MM.1S (cell line): ENCODE measurements around the gene ISG20.

Experiments used
- DNase-seq: peaks from one replicate; pipeline ENCODE4 v3.0.0-alpha.2; 2015
- H2AFZ ChIP-seq: fragments of 300-600 bp; sonication (generic); 2 replicates; pipeline ENCODE4 v1.6.0; 2016; ENCODE audit warnings: antibody characterized with exemption, low read length
- H3F3A ChIP-seq: fragments of 300-600 bp; sonication (generic); 2 replicates; pipeline ENCODE4 v1.6.1; 2016; ENCODE audit warnings: mild to moderate bottlenecking, antibody characterized with exemption, low read length, moderate library complexity, mixed read lengths; ENCODE audit not compliant: insufficient read depth
- H3K27ac ChIP-seq: fragments of 300-600 bp; sonication (generic); 2 replicates; pipeline ENCODE4 v1.5.1; 2016; ENCODE audit warnings: mild to moderate bottlenecking, low read length
- H3K27me3 ChIP-seq: fragments of 300-600 bp; sonication (generic); replicated peaks from 2 replicates; pipeline ENCODE4 v1.6.0; 2016; ENCODE audit warnings: low read length; ENCODE audit not compliant: insufficient read depth
- H3K36me3 ChIP-seq: fragments of 300-600 bp; sonication (generic); replicated peaks from 2 replicates; pipeline ENCODE4 v1.6.1; 2016; ENCODE audit warnings: mild to moderate bottlenecking, low read length, mixed read lengths; ENCODE audit not compliant: insufficient read depth
- H3K4me1 ChIP-seq: fragments of 300-600 bp; sonication (generic); 2 replicates; pipeline ENCODE4 v1.6.1; 2016; ENCODE audit warnings: low read length, mixed read lengths
- H3K4me2 ChIP-seq: fragments of 300-600 bp; sonication (generic); 2 replicates; pipeline ENCODE4 v1.6.0; 2016; ENCODE audit warnings: low read depth, low read length
- H3K4me3 ChIP-seq: fragments of 300-600 bp; sonication (generic); 2 replicates; pipeline ENCODE4 v1.5.1; 2016; ENCODE audit warnings: low read length, mixed read lengths
- H3K79me2 ChIP-seq: fragments of 300-600 bp; sonication (generic); 2 replicates; pipeline ENCODE4 v1.6.1; 2016; ENCODE audit warnings: mixed run types, low read length, mixed read lengths
- H3K9ac ChIP-seq: fragments of 300-600 bp; sonication (generic); 2 replicates; pipeline ENCODE4 v1.6.1; 2016; ENCODE audit warnings: low read length, mixed read lengths
- H3K9me2 ChIP-seq: fragments of 300-600 bp; sonication (generic); replicated peaks from 2 replicates; pipeline ENCODE4 v1.6.1; 2016; ENCODE audit warnings: mild to moderate bottlenecking, low read length, mixed read lengths; ENCODE audit not compliant: insufficient read depth
- H3K9me3 ChIP-seq: fragments of 300-600 bp; sonication (generic); replicated peaks from 2 replicates; pipeline ENCODE4 v1.6.1; 2016; ENCODE audit warnings: mild to moderate bottlenecking, low read length, mixed read lengths; ENCODE audit not compliant: insufficient read depth
- H4K20me1 ChIP-seq: fragments of 300-600 bp; sonication (generic); 2 replicates; pipeline ENCODE4 v1.6.1; 2016; ENCODE audit warnings: mild to moderate bottlenecking, low read length, moderate library complexity, mixed read lengths; ENCODE audit not compliant: insufficient read depth
- EZH2 ChIP-seq: fragments of 300-600 bp; sonication (generic); optimal IDR thresholded peaks from 2 replicates; pipeline ENCODE3; 2017; ENCODE audit warnings: low read depth, mild to moderate bottlenecking, antibody characterized with exemption, low read length, mixed read lengths
- EZH2phosphoT487 ChIP-seq: fragments of 300-600 bp; sonication (generic); IDR thresholded peaks from 2 replicates; pipeline ENCODE4 v1.6.1; 2018; ENCODE audit warnings: antibody characterized with exemption, low read length
- TF ChIP-seq, protein P1 (sequence below): fragments of 300-600 bp; sonication (generic); IDR thresholded peaks from 2 replicates; pipeline ENCODE4 v1.5.1; 2016; ENCODE audit warnings: antibody characterized with exemption, low read length, mixed read lengths

Gene ISG20

DNA sequence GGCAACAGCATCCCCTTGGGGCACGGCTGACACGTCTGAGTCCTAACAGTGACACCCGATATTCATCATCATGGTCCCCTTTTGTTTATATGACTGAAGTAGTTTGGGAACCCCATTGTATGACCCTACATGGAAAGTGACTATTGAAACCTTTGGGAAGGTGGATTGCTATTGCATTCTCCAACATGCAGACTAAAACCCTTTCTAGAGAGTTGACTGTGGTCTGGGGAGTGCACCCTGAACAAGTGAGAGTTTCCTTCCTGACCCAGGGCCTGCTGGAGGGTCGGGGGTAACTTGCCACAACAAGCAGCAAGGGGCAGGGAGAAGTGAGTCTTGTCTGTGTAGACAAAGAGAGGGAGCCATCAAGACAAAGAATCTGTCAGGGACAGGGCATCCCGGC, 54.4 kb downstream of the ISG20 start:
- H3K9me2 ChIP-seq: no peaks in the 10 kb centered on the region
- H3K27me3 ChIP-seq: no peaks in the 10 kb centered on the region
- H4K20me1 ChIP-seq: no peaks in the 10 kb centered on the region
- no peaks in the 10 kb centered on the region for H3K4me1 ChIP-seq
- H3K27ac ChIP-seq: no peak overlapping the region
- no peaks in the 10 kb centered on the region for H3K36me3 ChIP-seq
- TF ChIP-seq, protein P1, sequence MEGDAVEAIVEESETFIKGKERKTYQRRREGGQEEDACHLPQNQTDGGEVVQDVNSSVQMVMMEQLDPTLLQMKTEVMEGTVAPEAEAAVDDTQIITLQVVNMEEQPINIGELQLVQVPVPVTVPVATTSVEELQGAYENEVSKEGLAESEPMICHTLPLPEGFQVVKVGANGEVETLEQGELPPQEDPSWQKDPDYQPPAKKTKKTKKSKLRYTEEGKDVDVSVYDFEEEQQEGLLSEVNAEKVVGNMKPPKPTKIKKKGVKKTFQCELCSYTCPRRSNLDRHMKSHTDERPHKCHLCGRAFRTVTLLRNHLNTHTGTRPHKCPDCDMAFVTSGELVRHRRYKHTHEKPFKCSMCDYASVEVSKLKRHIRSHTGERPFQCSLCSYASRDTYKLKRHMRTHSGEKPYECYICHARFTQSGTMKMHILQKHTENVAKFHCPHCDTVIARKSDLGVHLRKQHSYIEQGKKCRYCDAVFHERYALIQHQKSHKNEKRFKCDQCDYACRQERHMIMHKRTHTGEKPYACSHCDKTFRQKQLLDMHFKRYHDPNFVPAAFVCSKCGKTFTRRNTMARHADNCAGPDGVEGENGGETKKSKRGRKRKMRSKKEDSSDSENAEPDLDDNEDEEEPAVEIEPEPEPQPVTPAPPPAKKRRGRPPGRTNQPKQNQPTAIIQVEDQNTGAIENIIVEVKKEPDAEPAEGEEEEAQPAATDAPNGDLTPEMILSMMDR: no peak
- no peak for TF ChIP-seq EZH2phosphoT487
- no peak for TF ChIP-seq EZH2
- no peak for DNase-seq
- no peaks in the 10 kb centered on the region for H3F3A ChIP-seq
- no peak overlapping the region for H3K4me3 ChIP-seq
- H3K4me2 ChIP-seq: no peak overlapping the region
- no peaks in the 10 kb centered on the region for H3K79me2 ChIP-seq
- no peaks in the 10 kb centered on the region for H3K9me3 ChIP-seq
- no peak overlapping the region for H3K9ac ChIP-seq
- no peak overlapping the region for H2AFZ ChIP-seq

- Histone ChIP-seq H3K27me3 (no peaks in the 10 kb centered on the region), H3K9me2 (no peaks in the 10 kb centered on the region), H3K4me3 (no peak overlapping the region), H3K27ac (no peak overlapping the region), H3K79me2 (no peaks in the 10 kb centered on the region), H2AFZ (no peak overlapping the region), H3K4me1 (no peaks in the 10 kb centered on the region), H3K9ac (no peak overlapping the region), H3K4me2 (no peak overlapping the region), H3F3A (no peaks in the 10 kb centered on the region), H3K9me3 (no peaks in the 10 kb centered on the region), H3K36me3 (no peaks in the 10 kb centered on the region), H4K20me1 (no peaks in the 10 kb centered on the region)
- DNase-seq: no peak
- TF ChIP-seq EZH2phosphoT487: no peak
- no peak for TF ChIP-seq EZH2
- TF ChIP-seq, protein P1: no peak
Observed at GRCh38 chr15:88695101-88695500, 56.3 kb downstream of the ISG20 start.

GRCh38 chr15:88695691-88696251, 57.0 kb downstream of the ISG20 start:
- Histone ChIP-seq H3K4me3 (no peak overlapping the region), H3K9me2 (no peaks in the 10 kb centered on the region), H3K27me3 (no peaks in the 10 kb centered on the region), H3F3A (no peaks in the 10 kb centered on the region), H4K20me1 (no peaks in the 10 kb centered on the region), H2AFZ (no peak overlapping the region), H3K27ac (no peak overlapping the region), H3K9ac (no peak overlapping the region), H3K79me2 (no peaks in the 10 kb centered on the region), H3K36me3 (no peaks in the 10 kb centered on the region), H3K4me1 (no peaks in the 10 kb centered on the region), H3K4me2 (no peak overlapping the region), H3K9me3 (no peaks in the 10 kb centered on the region)
- TF ChIP-seq, protein P1: no peak
- TF ChIP-seq EZH2phosphoT487 (no peak), EZH2 (no peak)
- no peak for DNase-seq
